ENCODE results near the gene TMEM140. TPM values are rescaled to one million over a fixed set of nuclear protein-coding genes. Genes with fewer than 3 reads are reported as not detected.
"Not testable (repeated sequence)": the region's sequence is repeated elsewhere in the genome, so short reads cannot be mapped to it uniquely, and the experiment has no call there.

The TMEM140 gene
- total and polyA plus RNA-seq, 2 donors, result 4.3 to 13.6 TPM

DNA sequence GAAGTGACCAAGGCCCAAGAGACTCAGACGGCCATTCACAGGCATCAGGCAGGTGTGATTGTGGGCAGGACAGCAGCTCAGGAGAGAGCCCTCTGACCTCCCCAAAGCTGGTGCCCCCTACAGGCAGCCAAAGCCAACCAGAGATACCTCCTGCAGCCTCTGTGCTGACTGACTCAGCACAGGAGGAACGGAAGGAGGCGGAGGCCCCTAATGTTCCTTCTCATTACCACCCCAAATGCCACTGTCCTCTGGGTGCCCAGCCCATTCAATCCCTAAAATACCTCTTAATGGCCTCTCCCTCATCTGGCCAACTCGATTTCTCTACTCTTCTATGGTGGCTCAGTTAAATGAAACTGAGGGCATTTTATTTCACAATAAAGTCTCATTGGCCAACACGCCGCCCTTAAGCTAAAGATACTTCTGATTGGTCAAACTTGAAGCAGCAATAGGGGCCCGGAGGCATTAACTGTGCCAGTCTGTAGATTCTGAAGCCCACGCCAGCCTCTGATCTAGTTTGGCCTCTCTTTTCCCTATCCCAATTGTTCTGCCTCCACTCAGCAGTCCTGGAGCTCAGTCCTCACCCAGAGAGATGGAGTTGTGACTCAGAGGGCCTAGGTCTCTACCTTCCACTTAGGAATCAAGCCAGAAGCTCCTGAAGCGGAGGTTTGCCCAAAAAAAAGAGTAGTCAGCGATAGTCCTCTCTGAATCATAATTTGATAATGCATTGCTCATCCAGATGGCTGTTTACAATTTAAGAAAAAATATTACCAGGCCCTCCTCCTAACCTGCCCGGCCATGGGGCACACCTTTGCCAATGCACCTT is 21.5 kb downstream of the TMEM140 start:
- WGBS, result 77% methylated on average over 11 of the region's 11 CpGs

GRCh38 chr7:135169964-135170273 is 22.0 kb downstream of the TMEM140 start:
- Histone ChIP-seq H3K4me1 (ENCODE audit: control insufficient read depth in 2 of 2, insufficient read depth in 2 of 2, low read length in 2 of 2) (peaks cover 5 to 18% of the 10 kb centered on the region in 2 donors), H3K27ac (ENCODE audit: low read depth in 1 of 2, low read length in 1 of 2) (peak overlapping the region; percentile 96 to 98), H3K27me3 (ENCODE audit: control insufficient read depth in 2 of 2, insufficient read depth in 1 of 2, low read length in 1 of 2) (no peaks in the 10 kb centered on the region), H3K9me3 (ENCODE audit: control insufficient read depth in 2 of 2, insufficient read depth in 1 of 2, low read length in 1 of 2) (peaks cover 0 to 2% of the 10 kb centered on the region in 2 donors), H3K4me3 (ENCODE audit: low read length in 2 of 2) (peak overlapping the region; percentile 93 to 100), H3K36me3 (ENCODE audit: control insufficient read depth in 2 of 2, insufficient read depth in 2 of 2, low read length in 1 of 2) (peaks cover 37 to 38% of the 10 kb centered on the region in 2 donors)
- WGBS, result 6% methylated on average over 17 of the region's 17 CpGs
- peak in 1 of 9 donors; percentile 19 for DNase-seq (ENCODE audit: low read depth in 6 of 9, low spot score in 9 of 9)

More for the DNA sequence above, 21.5 kb downstream of the TMEM140 start:
- no peaks in the 10 kb centered on the region for H3K27me3 ChIP-seq (ENCODE audit: control insufficient read depth in 2 of 2, insufficient read depth in 1 of 2, low read length in 1 of 2)
- peak overlapping the region; percentile 96 to 98 for H3K27ac ChIP-seq (ENCODE audit: low read depth in 1 of 2, low read length in 1 of 2)
- peaks cover 5 to 18% of the 10 kb centered on the region in 2 donors for H3K4me1 ChIP-seq (ENCODE audit: control insufficient read depth in 2 of 2, insufficient read depth in 2 of 2, low read length in 2 of 2)
- H3K4me3 ChIP-seq (ENCODE audit: low read length in 2 of 2), result peak overlapping the region; percentile 93 to 100
- peaks cover 0 to 8% of the 10 kb centered on the region in 2 donors for H3K9me3 ChIP-seq (ENCODE audit: control insufficient read depth in 2 of 2, insufficient read depth in 1 of 2, low read length in 1 of 2)
- DNase-seq (ENCODE audit: low read depth in 6 of 9, low spot score in 9 of 9), result peak in 4 of 9 donors; percentile 7 to 56 (median 23)
- peaks cover 43 to 44% of the 10 kb centered on the region in 2 donors for H3K36me3 ChIP-seq (ENCODE audit: control insufficient read depth in 2 of 2, insufficient read depth in 2 of 2, low read length in 1 of 2)

- DNase-seq (ENCODE audit: low read depth in 6 of 9, low spot score in 9 of 9), result peak; percentile 47 to 93 (median 82)
- Histone ChIP-seq H3K27me3 (ENCODE audit: control insufficient read depth in 2 of 2, insufficient read depth in 1 of 2, low read length in 1 of 2) (no peaks in the 10 kb centered on the region), H3K4me1 (ENCODE audit: control insufficient read depth in 2 of 2, insufficient read depth in 2 of 2, low read length in 2 of 2) (peaks cover 5 to 18% of the 10 kb centered on the region in 2 donors), H3K9me3 (ENCODE audit: control insufficient read depth in 2 of 2, insufficient read depth in 1 of 2, low read length in 1 of 2) (no peaks in the 10 kb centered on the region), H3K36me3 (ENCODE audit: control insufficient read depth in 2 of 2, insufficient read depth in 2 of 2, low read length in 1 of 2) (peaks cover 32 to 33% of the 10 kb centered on the region in 2 donors), H3K4me3 (ENCODE audit: low read length in 2 of 2) (peak within 1 kb of the TSS; percentile 93 to 100), H3K27ac (ENCODE audit: low read depth in 1 of 2, low read length in 1 of 2) (peak within 1 kb of the TSS; percentile 96 to 98)
- under 1% methylated on average over 77 of the region's 77 CpGs for WGBS
These were observed 22.6 kb downstream of the TMEM140 start, which contains the start of gene CYREN for GRCh38 chr7:135170274-135170997. CYREN (minus strand) TSS chr7:135170707; CDS start chr7:135168922, 1,785 bp downstream.

- DNase-seq (ENCODE audit: low read depth in 6 of 9, low spot score in 9 of 9); H3K9me3 ChIP-seq (ENCODE audit: control insufficient read depth in 2 of 2, insufficient read depth in 1 of 2, low read length in 1 of 2); H3K27me3 ChIP-seq (ENCODE audit: control insufficient read depth in 2 of 2, insufficient read depth in 1 of 2, low read length in 1 of 2): not testable (repeated sequence)
- H3K36me3 ChIP-seq (ENCODE audit: control insufficient read depth in 2 of 2, insufficient read depth in 2 of 2, low read length in 1 of 2), result peaks cover 26 to 27% of the 10 kb centered on the region in 2 donors
- peaks cover 5 to 18% of the 10 kb centered on the region in 2 donors for H3K4me1 ChIP-seq (ENCODE audit: control insufficient read depth in 2 of 2, insufficient read depth in 2 of 2, low read length in 2 of 2)
- H3K27ac ChIP-seq (ENCODE audit: low read depth in 1 of 2, low read length in 1 of 2), result peak overlapping the region; percentile 96 to 98
- 19% methylated on average over 12 of the region's 12 CpGs for WGBS
- peak overlapping the region; percentile 93 to 100 for H3K4me3 ChIP-seq (ENCODE audit: low read length in 2 of 2)
These were observed 23.2 kb downstream of the TMEM140 start for GRCh38 chr7:135170998-135171481.

DNA sequence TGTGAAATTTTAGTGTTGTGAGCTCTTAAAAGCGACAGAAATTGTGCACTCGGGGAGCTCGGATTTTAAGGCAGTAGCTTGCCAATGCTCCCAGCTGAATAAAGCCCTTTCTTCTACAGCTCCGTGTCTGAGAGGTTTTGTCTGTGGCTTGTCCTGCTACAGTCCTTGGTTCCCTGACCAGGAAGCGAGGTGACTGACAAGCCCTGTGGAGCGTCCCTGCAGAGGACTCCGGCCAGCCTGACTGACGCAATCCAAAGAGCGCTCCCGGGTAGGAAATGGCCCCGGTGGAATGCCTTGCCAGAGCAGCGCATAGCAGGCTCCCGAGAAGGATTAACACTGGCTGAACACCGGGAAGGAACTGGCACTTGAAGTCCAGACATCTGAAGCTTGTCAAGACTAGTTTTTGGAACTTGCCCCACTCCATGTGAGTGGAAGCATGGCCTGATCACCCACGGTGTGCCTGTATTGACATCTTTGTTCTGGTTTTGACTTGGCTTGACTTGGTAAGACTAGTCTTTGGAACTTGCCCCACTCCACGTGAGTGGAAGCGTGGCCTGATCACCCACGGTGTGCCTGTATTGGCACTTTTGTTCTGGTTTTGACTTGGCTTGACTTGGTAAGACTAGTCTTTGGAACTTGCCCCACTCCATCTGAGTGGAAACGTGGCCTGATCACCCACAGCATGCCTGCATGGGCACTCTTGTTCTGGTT is 23.9 kb downstream of the TMEM140 start:
- Histone ChIP-seq H3K4me1 (ENCODE audit: control insufficient read depth in 2 of 2, insufficient read depth in 2 of 2, low read length in 2 of 2) (peaks cover 5 to 18% of the 10 kb centered on the region in 2 donors), H3K36me3 (ENCODE audit: control insufficient read depth in 2 of 2, insufficient read depth in 2 of 2, low read length in 1 of 2) (peaks cover 19 to 20% of the 10 kb centered on the region in 2 donors), H3K27ac (ENCODE audit: low read depth in 1 of 2, low read length in 1 of 2) (peak overlapping the region; percentile 55 to 77)
- H3K4me3 ChIP-seq (ENCODE audit: low read length in 2 of 2); H3K9me3 ChIP-seq (ENCODE audit: control insufficient read depth in 2 of 2, insufficient read depth in 1 of 2, low read length in 1 of 2); H3K27me3 ChIP-seq (ENCODE audit: control insufficient read depth in 2 of 2, insufficient read depth in 1 of 2, low read length in 1 of 2); DNase-seq (ENCODE audit: low read depth in 6 of 9, low spot score in 9 of 9): not testable (repeated sequence)
- WGBS, result 91% methylated on average over 19 of the region's 19 CpGs

DNA sequence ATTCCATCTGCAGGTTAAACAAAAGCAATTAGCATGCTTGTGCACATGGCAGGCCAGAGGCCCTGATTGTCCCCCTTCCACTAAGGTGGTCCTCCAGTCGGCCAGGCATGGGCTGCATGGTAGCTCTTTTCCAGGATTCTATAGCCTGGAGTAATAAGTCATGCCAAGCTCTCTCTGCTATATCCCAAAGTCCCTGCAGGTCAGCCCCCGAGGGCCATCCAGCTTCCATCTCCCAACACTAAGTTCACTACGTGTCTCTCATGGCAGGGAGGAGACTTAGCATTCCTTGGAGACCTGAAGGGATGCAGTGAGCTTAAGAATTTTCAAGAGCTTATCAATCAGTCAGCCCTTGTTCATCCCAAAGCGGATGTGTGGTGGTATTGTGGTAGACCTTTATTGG is 26.0 kb downstream of the TMEM140 start:
- not testable (repeated sequence) for H3K27me3 ChIP-seq (ENCODE audit: control insufficient read depth in 2 of 2, insufficient read depth in 1 of 2, low read length in 1 of 2); H3K9me3 ChIP-seq (ENCODE audit: control insufficient read depth in 2 of 2, insufficient read depth in 1 of 2, low read length in 1 of 2); H3K4me3 ChIP-seq (ENCODE audit: low read length in 2 of 2); H3K36me3 ChIP-seq (ENCODE audit: control insufficient read depth in 2 of 2, insufficient read depth in 2 of 2, low read length in 1 of 2); H3K27ac ChIP-seq (ENCODE audit: low read depth in 1 of 2, low read length in 1 of 2); DNase-seq (ENCODE audit: low read depth in 6 of 9, low spot score in 9 of 9)
- WGBS, result 96% methylated on average over 4 of the region's 4 CpGs
- H3K4me1 ChIP-seq (ENCODE audit: control insufficient read depth in 2 of 2, insufficient read depth in 2 of 2, low read length in 2 of 2), result peaks cover 5 to 10% of the 10 kb centered on the region in 2 donors

DNA sequence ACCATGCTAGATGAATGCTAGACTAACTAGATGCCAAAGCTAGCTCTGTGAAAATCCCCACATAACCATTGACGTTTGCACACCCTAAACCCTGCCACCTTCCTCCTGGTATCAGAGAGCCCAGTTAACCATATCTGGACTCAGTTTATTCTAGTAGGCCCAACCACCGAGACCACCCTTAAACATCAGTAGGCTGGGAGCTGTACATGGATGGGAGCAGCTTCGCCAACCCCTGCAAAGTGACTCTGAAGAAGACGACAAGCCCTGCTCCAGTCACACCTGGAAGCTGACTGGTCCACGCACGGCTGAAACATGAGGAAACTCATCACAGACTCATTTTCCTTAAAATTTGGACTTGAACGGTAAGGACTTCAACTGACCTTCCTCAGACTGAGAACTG is 27.1 kb downstream of the TMEM140 start:
- WGBS, result 97% methylated on average over 7 of the region's 7 CpGs
- Histone ChIP-seq H3K27me3 (ENCODE audit: control insufficient read depth in 2 of 2, insufficient read depth in 1 of 2, low read length in 1 of 2) (no peaks in the 10 kb centered on the region), H3K4me1 (ENCODE audit: control insufficient read depth in 2 of 2, insufficient read depth in 2 of 2, low read length in 2 of 2) (peaks cover 0 to under 1% of the 10 kb centered on the region in 2 donors), H3K4me3 (ENCODE audit: low read length in 2 of 2) (no peak overlapping the region), H3K36me3 (ENCODE audit: control insufficient read depth in 2 of 2, insufficient read depth in 2 of 2, low read length in 1 of 2) (no peaks in the 10 kb centered on the region), H3K27ac (ENCODE audit: low read depth in 1 of 2, low read length in 1 of 2) (no peak overlapping the region), H3K9me3 (ENCODE audit: control insufficient read depth in 2 of 2, insufficient read depth in 1 of 2, low read length in 1 of 2) (no peaks in the 10 kb centered on the region)
- no peak for DNase-seq (ENCODE audit: low read depth in 6 of 9, low spot score in 9 of 9)

- Histone ChIP-seq H3K4me1 (ENCODE audit: control insufficient read depth in 2 of 2, insufficient read depth in 2 of 2, low read length in 2 of 2) (no peaks in the 10 kb centered on the region), H3K9me3 (ENCODE audit: control insufficient read depth in 2 of 2, insufficient read depth in 1 of 2, low read length in 1 of 2) (peaks cover 0 to 4% of the 10 kb centered on the region in 2 donors), H3K36me3 (ENCODE audit: control insufficient read depth in 2 of 2, insufficient read depth in 2 of 2, low read length in 1 of 2) (no peaks in the 10 kb centered on the region), H3K27ac (ENCODE audit: low read depth in 1 of 2, low read length in 1 of 2) (no peak overlapping the region), H3K27me3 (ENCODE audit: control insufficient read depth in 2 of 2, insufficient read depth in 1 of 2, low read length in 1 of 2) (no peaks in the 10 kb centered on the region), H3K4me3 (ENCODE audit: low read length in 2 of 2) (no peak overlapping the region)
- DNase-seq (ENCODE audit: low read depth in 6 of 9, low spot score in 9 of 9), result no peak
- 97% methylated on average over 6 of the region's 6 CpGs for WGBS
These were observed 28.1 kb downstream of the TMEM140 start for GRCh38 chr7:135175931-135176330.

Data from thymus (tissue), 11 donors.